ENCODE results near the gene MAG.
"Not testable (repeated sequence)": the region's sequence is repeated elsewhere in the genome, so short reads cannot be mapped to it uniquely, and the experiment has no call there.

The MAG gene

DNA sequence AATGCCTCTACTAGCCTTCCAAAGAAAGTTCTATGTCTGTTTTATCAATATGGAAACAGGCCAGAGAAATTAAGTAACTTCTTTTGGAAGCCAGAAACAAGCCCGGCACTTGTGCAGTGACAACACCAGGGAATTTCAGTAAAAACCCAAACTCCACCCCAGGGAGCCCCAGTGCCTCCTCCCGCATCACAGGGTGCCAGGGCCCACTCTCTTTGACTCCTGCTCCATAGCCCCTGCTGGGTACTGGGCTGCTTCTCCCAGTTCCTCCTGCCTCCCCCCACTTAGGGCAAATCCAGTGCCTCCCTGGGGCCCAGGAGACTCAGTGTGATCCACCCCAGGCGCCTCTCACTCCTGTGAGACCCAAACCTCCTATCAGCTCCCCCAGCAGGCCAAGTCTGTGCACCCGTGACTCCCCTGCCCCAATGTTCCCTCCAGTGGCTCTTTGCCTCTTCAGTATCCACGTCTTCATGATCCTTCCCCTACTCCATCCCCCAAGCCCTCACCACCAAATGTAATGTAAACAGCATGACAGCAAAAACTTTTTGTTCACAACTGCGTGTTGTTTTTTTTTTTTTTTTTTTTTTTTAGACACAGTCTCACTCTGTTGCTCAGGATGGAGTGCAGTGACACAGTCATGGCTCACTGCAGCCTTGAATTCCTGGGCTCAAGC lies 64.0 kb downstream of the MAG start:
- Histone ChIP-seq H3K27ac (no peak overlapping the region), H3K27me3 (replicated peaks) (no peaks in the 10 kb centered on the region), H3K4me3 (ENCODE audit: low read depth, low read length) (no peak overlapping the region), H3K36me3 (replicated peaks) (no peaks in the 10 kb centered on the region)
- DNase-seq, result no peak
- TF ChIP-seq, protein P1, sequence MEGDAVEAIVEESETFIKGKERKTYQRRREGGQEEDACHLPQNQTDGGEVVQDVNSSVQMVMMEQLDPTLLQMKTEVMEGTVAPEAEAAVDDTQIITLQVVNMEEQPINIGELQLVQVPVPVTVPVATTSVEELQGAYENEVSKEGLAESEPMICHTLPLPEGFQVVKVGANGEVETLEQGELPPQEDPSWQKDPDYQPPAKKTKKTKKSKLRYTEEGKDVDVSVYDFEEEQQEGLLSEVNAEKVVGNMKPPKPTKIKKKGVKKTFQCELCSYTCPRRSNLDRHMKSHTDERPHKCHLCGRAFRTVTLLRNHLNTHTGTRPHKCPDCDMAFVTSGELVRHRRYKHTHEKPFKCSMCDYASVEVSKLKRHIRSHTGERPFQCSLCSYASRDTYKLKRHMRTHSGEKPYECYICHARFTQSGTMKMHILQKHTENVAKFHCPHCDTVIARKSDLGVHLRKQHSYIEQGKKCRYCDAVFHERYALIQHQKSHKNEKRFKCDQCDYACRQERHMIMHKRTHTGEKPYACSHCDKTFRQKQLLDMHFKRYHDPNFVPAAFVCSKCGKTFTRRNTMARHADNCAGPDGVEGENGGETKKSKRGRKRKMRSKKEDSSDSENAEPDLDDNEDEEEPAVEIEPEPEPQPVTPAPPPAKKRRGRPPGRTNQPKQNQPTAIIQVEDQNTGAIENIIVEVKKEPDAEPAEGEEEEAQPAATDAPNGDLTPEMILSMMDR (IDR thresholded peaks at IDR 0.05; ENCODE audit: low read depth, low read length, missing control alignments), result no peak
- in situ Hi-C loops (cut with HindIII; ENCODE audit: low pct_ligation_motif_present, low sequenced_read_pairs), result no loop called here

DNA sequence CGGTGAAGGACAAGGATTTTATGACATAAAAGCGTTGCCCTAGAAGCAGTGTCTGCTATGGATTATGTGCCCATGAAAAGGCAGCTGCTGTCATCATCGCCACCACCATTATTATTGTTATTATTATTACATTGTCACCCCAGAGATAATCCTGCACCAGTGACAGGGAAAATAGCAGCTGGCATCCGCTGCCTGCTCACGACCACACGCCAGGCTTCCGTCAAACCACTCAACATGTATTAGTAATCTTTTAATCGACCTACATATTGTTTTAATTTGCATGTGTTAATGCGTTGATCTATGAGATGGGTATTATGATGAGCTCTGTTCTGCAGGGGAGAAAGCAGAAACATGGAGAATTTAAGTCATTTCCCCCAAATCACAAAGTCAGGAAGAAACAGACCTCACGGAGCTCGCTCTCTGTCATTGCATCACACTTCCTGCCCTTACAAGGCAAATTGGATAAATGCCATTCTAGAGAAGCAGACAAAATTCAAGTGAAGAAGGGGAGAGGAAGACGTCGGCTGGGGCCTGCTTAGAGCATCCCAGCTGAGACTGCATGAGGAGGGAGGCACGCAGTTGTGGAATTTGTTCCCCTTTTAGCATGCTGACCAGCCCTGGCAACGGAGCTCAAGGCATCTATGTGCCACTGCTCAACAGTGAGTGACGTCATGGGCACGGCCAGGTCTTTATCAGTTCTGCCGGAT lies 66.1 kb downstream of the MAG start, which contains the start of gene FFAR3:
TSS of gene FFAR3 (plus strand) at position 594 of the 707 bp plus-strand sequence. CDS start 431 bp downstream, outside the sequence.
- H3K4me3 ChIP-seq (ENCODE audit: low read depth, low read length), result no peak within 1 kb of the TSS
- no peak within 1 kb of the TSS for H3K27ac ChIP-seq
- TF ChIP-seq, protein P1 (IDR thresholded peaks at IDR 0.05; ENCODE audit: low read depth, low read length, missing control alignments), result no peak
- no peaks in the 10 kb centered on the region for H3K36me3 ChIP-seq (replicated peaks)
- in situ Hi-C loops (cut with HindIII; ENCODE audit: low pct_ligation_motif_present, low sequenced_read_pairs), result no loop called here
- H3K27me3 ChIP-seq (replicated peaks), result no peaks in the 10 kb centered on the region
- DNase-seq, result no peak

DNA sequence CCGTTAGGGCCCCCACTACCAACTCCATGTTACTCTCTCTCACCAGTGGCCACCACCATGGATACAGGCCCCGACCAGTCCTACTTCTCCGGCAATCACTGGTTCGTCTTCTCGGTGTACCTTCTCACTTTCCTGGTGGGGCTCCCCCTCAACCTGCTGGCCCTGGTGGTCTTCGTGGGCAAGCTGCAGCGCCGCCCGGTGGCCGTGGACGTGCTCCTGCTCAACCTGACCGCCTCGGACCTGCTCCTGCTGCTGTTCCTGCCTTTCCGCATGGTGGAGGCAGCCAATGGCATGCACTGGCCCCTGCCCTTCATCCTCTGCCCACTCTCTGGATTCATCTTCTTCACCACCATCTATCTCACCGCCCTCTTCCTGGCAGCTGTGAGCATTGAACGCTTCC lies 66.9 kb downstream of the MAG start:
- H3K4me3 ChIP-seq (ENCODE audit: low read depth, low read length); H3K27me3 ChIP-seq (replicated peaks); DNase-seq; H3K36me3 ChIP-seq (replicated peaks); in situ Hi-C loops (cut with HindIII; ENCODE audit: low pct_ligation_motif_present, low sequenced_read_pairs); H3K27ac ChIP-seq: not testable (repeated sequence)

DNA sequence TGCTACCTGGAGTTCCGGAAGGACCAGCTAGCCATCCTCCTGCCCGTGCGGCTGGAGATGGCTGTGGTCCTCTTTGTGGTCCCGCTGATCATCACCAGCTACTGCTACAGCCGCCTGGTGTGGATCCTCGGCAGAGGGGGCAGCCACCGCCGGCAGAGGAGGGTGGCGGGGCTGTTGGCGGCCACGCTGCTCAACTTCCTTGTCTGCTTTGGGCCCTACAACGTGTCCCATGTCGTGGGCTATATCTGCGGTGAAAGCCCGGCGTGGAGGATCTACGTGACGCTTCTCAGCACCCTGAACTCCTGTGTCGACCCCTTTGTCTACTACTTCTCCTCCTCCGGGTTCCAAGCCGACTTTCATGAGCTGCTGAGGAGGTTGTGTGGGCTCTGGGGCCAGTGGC lies 67.4 kb downstream of the MAG start:
- H3K36me3 ChIP-seq (replicated peaks); H3K27me3 ChIP-seq (replicated peaks); H3K4me3 ChIP-seq (ENCODE audit: low read depth, low read length); DNase-seq; in situ Hi-C loops (cut with HindIII; ENCODE audit: low pct_ligation_motif_present, low sequenced_read_pairs); H3K27ac ChIP-seq: not testable (repeated sequence)

DNA sequence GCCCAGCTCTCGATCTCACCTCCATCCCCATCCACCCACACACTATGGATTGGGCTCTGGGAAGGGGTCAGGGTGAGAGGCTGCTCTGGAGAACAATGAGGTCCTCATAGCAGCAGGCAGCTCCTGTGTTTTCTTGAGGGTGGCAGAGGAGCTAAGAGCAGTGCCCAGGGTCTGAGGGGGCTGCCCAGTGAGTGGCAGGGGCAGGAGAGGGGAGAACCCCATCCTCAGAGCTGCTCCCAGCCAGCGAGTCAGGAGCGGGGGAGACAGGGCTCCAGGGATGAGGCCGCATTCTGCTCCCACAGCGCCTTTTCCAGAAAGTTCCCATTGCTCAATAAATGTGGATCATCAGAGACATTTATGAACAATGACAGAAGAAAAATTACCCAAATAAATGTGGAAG lies 68.1 kb downstream of the MAG start:
- DNase-seq; H3K4me3 ChIP-seq (ENCODE audit: low read depth, low read length); H3K36me3 ChIP-seq (replicated peaks); in situ Hi-C loops (cut with HindIII; ENCODE audit: low pct_ligation_motif_present, low sequenced_read_pairs); H3K27me3 ChIP-seq (replicated peaks); H3K27ac ChIP-seq: not testable (repeated sequence)

DNA sequence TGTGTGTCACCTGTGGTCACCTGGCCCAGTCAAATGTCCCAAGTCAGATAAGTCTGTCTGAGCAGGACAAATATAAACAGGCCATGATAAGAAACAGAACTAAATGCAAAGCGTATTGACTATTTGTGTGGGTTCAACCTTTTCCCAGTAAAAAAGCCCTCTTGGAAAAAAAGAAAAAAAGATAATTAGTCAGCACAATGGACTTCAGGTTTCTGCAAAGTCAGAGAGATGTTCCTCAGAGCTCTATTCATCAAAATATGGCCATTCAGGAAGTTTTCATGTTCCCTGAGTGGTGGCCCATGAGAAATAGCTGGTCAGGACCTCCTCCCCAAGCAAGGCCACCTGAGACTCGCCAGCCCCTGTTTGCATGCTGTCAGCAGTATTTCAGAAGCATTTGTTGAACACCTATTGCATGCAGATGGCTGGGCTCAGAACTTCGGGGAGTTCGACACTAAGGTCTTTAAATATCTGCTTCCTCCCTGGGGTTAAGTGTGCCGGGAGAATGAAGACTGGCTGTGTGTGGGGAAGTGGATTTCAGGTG lies 69.0 kb downstream of the MAG start:
- in situ Hi-C loops (cut with HindIII; ENCODE audit: low pct_ligation_motif_present, low sequenced_read_pairs), result no loop called here
- Histone ChIP-seq H3K27ac (no peak overlapping the region), H3K27me3 (replicated peaks) (no peaks in the 10 kb centered on the region), H3K36me3 (replicated peaks) (no peaks in the 10 kb centered on the region), H3K4me3 (ENCODE audit: low read depth, low read length) (no peak overlapping the region)
- TF ChIP-seq, protein P1 (IDR thresholded peaks at IDR 0.05; ENCODE audit: low read depth, low read length, missing control alignments), result no peak
- DNase-seq, result no peak

DNA sequence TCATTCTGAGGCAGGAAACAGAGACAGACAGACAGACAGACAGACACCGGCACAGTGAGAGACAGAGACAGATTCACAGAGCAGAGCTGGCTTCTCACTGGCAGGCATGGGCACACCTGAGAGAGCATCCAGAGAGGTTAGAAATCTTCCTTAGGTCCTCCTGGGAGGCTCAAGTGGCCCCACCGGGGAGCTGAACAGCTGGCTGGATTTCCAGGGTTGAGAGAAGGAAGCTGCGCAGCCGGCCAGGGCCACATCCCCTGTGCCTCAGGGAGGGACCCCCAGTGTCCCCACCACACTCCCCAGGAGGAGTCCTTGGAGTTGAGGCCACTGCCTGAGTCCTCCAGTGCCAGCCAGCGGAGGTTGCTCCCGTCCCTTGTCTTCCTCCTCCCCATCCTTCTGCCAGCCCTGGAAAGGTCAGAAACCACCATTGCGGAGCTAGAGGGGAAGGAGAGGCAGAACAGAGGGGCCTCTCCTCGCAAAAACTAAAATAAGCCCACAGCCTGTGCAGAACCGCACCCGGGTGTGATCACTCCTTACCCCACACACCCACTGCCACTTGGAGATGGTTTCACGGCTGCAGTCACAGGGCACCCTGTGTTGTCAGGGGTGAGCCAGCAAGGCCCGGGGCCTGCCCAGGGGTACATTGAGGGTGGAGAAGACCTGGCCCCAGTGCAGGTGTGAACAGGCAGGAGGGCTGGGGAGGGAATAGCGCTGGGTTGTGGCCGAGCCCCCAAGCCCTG lies 70.5 kb downstream of the MAG start:
- TF ChIP-seq, protein P1 (IDR thresholded peaks at IDR 0.05; ENCODE audit: low read depth, low read length, missing control alignments), result no peak

More for the DNA sequence above, 70.5 kb downstream of the MAG start:
- Histone ChIP-seq H3K36me3 (replicated peaks) (no peaks in the 10 kb centered on the region), H3K4me3 (ENCODE audit: low read depth, low read length) (no peak overlapping the region), H3K27ac (no peak overlapping the region), H3K27me3 (replicated peaks) (no peaks in the 10 kb centered on the region)
- no peak for DNase-seq
- in situ Hi-C loops (cut with HindIII; ENCODE audit: low pct_ligation_motif_present, low sequenced_read_pairs), result no loop called here
